HEK293 (cell line): Measurements from ENCODE around the gene HS6ST3.

Source experiments
- CTCF ChIA-PET: fragments of 350-600 bp; formaldehyde crosslinking; extraction: SDS; loops from one replicate; lab custom pipeline; 2021; ENCODE audit warnings: antibody characterized with exemption; lab: Yijun Ruan, JAX
- POLR2A ChIA-PET: fragments of 300-600 bp; formaldehyde crosslinking; extraction: SDS; loops from one replicate; lab custom pipeline; 2020; ENCODE audit warnings: antibody characterized with exemption, inconsistent platforms; lab: Yijun Ruan, JAX
- H3K27ac ChIP-seq: fragments of 200-500 bp; sonication (Bioruptor generic); 2 replicates; pipeline ENCODE4 v1.5.1; 2014; ENCODE audit warnings: low read depth, low read length, control low read depth, inconsistent platforms; ENCODE audit errors: extremely low read depth
- H3K36me3 ChIP-seq, 2 experiments: fragments of 200-500 bp in 1 of 2; sonication (Bioruptor generic) in 1 of 2; 1 replicate in 1 of 2; 2 replicates in 1 of 2; pipeline ENCODE4 v1.5.1; 2014 to 2017; ENCODE audit warnings: inconsistent platforms in 2 of 2, low read length in 2 of 2; ENCODE audit not compliant: control insufficient read depth in 2 of 2, insufficient read depth in 1 of 2
- H3K4me1 ChIP-seq: fragments of 200-500 bp; sonication (Bioruptor generic); 2 replicates; pipeline ENCODE4 v1.5.1; 2014; ENCODE audit warnings: mild to moderate bottlenecking, low read length, inconsistent platforms; ENCODE audit not compliant: control insufficient read depth, insufficient read depth
- H3K4me3 ChIP-seq: 2 replicates; pipeline ENCODE4 v1.5.1; 2011; ENCODE audit warnings: low read depth, mild to moderate bottlenecking, control low read depth, low read length, moderate library complexity
- H3K9me3 ChIP-seq: fragments of 200-500 bp; sonication (Bioruptor generic); 2 replicates; pipeline ENCODE4 v1.5.1; 2014; ENCODE audit warnings: low read depth, low read length, inconsistent platforms; ENCODE audit not compliant: control insufficient read depth, insufficient read depth
- GLI2 ChIP-seq: fragments of 450-650 bp; formaldehyde crosslinking; IDR thresholded peaks from 2 replicates; pipeline ENCODE4; 2017; ENCODE audit warnings: missing biosample characterization, missing genetic modification characterization, low read depth, borderline replicate concordance
- SALL2 ChIP-seq: fragments of 450-650 bp; formaldehyde crosslinking; IDR thresholded peaks from 2 replicates; pipeline ENCODE4 v1.5.0; 2017; ENCODE audit warnings: missing biosample characterization, mild to moderate bottlenecking, missing genetic modification characterization, borderline replicate concordance
- SCRT2 ChIP-seq: fragments of 450-650 bp; formaldehyde crosslinking; IDR thresholded peaks from 2 replicates; pipeline ENCODE4 v1.5.1; 2016; ENCODE audit warnings: missing biosample characterization, missing genetic modification characterization
- ZEB2 ChIP-seq: fragments of 450-650 bp; formaldehyde crosslinking; IDR thresholded peaks from 2 replicates; pipeline ENCODE4 v1.5.1; 2016; ENCODE audit warnings: missing biosample characterization, missing genetic modification characterization
- ZNF211 ChIP-seq: fragments of 450-650 bp; formaldehyde crosslinking; IDR thresholded peaks from 2 replicates; pipeline ENCODE4 v1.5.1; 2016; ENCODE audit warnings: low read depth, missing biosample characterization, missing genetic modification characterization
- ZNF548 ChIP-seq: fragments of 450-650 bp; formaldehyde crosslinking; IDR thresholded peaks from 2 replicates; pipeline ENCODE4 v1.5.1; 2016; ENCODE audit warnings: missing biosample characterization, missing genetic modification characterization
- ZNF626 ChIP-seq: fragments of 450-650 bp; sonication (Bioruptor Pico); formaldehyde crosslinking; IDR thresholded peaks from 2 replicates; pipeline ENCODE4 v1.5.1; 2018; ENCODE audit warnings: missing biosample characterization, missing genetic modification characterization, inconsistent platforms
- ZNF76 ChIP-seq: fragments of 450-650 bp; formaldehyde crosslinking; IDR thresholded peaks from 2 replicates; pipeline ENCODE4; 2016; ENCODE audit warnings: low read depth, missing biosample characterization, missing genetic modification characterization, borderline replicate concordance
- ZSCAN23 ChIP-seq: fragments of 450-650 bp; formaldehyde crosslinking; IDR thresholded peaks from 2 replicates; pipeline ENCODE4 v1.5.1; 2016; ENCODE audit warnings: missing biosample characterization, missing genetic modification characterization
- TF ChIP-seq, protein P1 (sequence below): fragments of 450-650 bp; formaldehyde crosslinking; IDR thresholded peaks from 2 replicates; pipeline ENCODE4 v1.5.1; 2016; ENCODE audit warnings: missing biosample characterization, missing genetic modification characterization, borderline replicate concordance
- TF ChIP-seq, protein P2 (sequence below): fragments of 450-650 bp; formaldehyde crosslinking; IDR thresholded peaks from 2 replicates; pipeline ENCODE4 v1.5.1; 2017; ENCODE audit warnings: missing biosample characterization, missing genetic modification characterization
- TF ChIP-seq, protein P3 (sequence below): fragments of 450-650 bp; formaldehyde crosslinking; IDR thresholded peaks from 2 replicates; pipeline ENCODE4 v1.5.1; 2016; ENCODE audit warnings: missing biosample characterization, missing genetic modification characterization
- TF ChIP-seq, protein P4 (sequence below): fragments of 450-650 bp; formaldehyde crosslinking; IDR thresholded peaks from 2 replicates; pipeline ENCODE4 v1.5.1; 2016; ENCODE audit warnings: missing biosample characterization, missing genetic modification characterization

Gene HS6ST3

DNA sequence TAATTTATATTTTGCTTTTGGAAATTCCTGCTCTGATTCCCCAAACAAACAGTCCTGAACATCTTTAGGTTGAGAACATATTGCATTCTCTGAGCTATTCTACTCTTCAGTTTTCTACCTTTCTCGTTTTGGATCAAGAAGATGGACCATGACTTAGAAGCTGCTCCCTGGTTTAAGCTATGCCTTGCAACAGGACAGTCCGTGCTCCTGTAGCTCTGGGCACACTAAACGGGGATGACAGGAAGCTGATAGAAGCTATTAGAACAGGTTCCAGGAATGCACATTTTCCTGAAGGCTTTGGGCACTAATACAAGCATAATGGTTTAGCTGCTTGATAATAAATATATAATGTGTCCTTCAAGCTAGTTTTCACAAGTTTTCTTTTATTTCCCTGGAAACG is 385.2 kb downstream of the HS6ST3 start:
- ChIA-PET CTCF (interaction anchor here (0.8 kb wide), 1 partner anchor 275 kb away, joined by 3 read pairs; no protein-coding TSS in a partner anchor), POLR2A (no interaction called here)
- TF ChIP-seq, protein P1, sequence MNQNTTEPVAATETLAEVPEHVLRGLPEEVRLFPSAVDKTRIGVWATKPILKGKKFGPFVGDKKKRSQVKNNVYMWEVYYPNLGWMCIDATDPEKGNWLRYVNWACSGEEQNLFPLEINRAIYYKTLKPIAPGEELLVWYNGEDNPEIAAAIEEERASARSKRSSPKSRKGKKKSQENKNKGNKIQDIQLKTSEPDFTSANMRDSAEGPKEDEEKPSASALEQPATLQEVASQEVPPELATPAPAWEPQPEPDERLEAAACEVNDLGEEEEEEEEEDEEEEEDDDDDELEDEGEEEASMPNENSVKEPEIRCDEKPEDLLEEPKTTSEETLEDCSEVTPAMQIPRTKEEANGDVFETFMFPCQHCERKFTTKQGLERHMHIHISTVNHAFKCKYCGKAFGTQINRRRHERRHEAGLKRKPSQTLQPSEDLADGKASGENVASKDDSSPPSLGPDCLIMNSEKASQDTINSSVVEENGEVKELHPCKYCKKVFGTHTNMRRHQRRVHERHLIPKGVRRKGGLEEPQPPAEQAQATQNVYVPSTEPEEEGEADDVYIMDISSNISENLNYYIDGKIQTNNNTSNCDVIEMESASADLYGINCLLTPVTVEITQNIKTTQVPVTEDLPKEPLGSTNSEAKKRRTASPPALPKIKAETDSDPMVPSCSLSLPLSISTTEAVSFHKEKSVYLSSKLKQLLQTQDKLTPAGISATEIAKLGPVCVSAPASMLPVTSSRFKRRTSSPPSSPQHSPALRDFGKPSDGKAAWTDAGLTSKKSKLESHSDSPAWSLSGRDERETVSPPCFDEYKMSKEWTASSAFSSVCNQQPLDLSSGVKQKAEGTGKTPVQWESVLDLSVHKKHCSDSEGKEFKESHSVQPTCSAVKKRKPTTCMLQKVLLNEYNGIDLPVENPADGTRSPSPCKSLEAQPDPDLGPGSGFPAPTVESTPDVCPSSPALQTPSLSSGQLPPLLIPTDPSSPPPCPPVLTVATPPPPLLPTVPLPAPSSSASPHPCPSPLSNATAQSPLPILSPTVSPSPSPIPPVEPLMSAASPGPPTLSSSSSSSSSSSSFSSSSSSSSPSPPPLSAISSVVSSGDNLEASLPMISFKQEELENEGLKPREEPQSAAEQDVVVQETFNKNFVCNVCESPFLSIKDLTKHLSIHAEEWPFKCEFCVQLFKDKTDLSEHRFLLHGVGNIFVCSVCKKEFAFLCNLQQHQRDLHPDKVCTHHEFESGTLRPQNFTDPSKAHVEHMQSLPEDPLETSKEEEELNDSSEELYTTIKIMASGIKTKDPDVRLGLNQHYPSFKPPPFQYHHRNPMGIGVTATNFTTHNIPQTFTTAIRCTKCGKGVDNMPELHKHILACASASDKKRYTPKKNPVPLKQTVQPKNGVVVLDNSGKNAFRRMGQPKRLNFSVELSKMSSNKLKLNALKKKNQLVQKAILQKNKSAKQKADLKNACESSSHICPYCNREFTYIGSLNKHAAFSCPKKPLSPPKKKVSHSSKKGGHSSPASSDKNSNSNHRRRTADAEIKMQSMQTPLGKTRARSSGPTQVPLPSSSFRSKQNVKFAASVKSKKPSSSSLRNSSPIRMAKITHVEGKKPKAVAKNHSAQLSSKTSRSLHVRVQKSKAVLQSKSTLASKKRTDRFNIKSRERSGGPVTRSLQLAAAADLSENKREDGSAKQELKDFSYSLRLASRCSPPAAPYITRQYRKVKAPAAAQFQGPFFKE (tag by site-specific recombination), result no peak
- TF ChIP-seq ZNF548 (tag by site-specific recombination), result no peak
- TF ChIP-seq, protein P2, sequence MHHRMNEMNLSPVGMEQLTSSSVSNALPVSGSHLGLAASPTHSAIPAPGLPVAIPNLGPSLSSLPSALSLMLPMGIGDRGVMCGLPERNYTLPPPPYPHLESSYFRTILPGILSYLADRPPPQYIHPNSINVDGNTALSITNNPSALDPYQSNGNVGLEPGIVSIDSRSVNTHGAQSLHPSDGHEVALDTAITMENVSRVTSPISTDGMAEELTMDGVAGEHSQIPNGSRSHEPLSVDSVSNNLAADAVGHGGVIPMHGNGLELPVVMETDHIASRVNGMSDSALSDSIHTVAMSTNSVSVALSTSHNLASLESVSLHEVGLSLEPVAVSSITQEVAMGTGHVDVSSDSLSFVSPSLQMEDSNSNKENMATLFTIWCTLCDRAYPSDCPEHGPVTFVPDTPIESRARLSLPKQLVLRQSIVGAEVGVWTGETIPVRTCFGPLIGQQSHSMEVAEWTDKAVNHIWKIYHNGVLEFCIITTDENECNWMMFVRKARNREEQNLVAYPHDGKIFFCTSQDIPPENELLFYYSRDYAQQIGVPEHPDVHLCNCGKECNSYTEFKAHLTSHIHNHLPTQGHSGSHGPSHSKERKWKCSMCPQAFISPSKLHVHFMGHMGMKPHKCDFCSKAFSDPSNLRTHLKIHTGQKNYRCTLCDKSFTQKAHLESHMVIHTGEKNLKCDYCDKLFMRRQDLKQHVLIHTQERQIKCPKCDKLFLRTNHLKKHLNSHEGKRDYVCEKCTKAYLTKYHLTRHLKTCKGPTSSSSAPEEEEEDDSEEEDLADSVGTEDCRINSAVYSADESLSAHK, result no peak
- TF ChIP-seq, protein P3, sequence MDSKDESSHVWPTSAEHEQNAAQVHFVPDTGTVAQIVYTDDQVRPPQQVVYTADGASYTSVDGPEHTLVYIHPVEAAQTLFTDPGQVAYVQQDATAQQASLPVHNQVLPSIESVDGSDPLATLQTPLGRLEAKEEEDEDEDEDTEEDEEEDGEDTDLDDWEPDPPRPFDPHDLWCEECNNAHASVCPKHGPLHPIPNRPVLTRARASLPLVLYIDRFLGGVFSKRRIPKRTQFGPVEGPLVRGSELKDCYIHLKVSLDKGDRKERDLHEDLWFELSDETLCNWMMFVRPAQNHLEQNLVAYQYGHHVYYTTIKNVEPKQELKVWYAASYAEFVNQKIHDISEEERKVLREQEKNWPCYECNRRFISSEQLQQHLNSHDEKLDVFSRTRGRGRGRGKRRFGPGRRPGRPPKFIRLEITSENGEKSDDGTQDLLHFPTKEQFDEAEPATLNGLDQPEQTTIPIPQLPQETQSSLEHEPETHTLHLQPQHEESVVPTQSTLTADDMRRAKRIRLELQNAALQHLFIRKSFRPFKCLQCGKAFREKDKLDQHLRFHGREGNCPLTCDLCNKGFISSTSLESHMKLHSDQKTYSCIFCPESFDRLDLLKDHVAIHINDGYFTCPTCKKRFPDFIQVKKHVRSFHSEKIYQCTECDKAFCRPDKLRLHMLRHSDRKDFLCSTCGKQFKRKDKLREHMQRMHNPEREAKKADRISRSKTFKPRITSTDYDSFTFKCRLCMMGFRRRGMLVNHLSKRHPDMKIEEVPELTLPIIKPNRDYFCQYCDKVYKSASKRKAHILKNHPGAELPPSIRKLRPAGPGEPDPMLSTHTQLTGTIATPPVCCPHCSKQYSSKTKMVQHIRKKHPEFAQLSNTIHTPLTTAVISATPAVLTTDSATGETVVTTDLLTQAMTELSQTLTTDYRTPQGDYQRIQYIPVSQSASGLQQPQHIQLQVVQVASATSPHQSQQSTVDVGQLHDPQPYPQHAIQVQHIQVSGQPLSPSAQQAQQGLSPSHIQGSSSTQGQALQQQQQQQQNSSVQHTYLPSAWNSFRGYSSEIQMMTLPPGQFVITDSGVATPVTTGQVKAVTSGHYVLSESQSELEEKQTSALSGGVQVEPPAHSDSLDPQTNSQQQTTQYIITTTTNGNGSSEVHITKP (tag by site-specific recombination), result no peak
- no peak for TF ChIP-seq GLI2 (tag by site-specific recombination)
- no peak for TF ChIP-seq ZNF211 (tag by site-specific recombination)
- no peak for TF ChIP-seq ZNF76 (tag by site-specific recombination)
- TF ChIP-seq ZNF626, result no peak
- TF ChIP-seq ZEB2 (tag by site-specific recombination), result no peak
- no peak for TF ChIP-seq SCRT2 (tag by site-specific recombination)
- TF ChIP-seq ZSCAN23 (tag by site-specific recombination), result no peak
- TF ChIP-seq SALL2 (tag by site-specific recombination), result no peak
- TF ChIP-seq, protein P4, sequence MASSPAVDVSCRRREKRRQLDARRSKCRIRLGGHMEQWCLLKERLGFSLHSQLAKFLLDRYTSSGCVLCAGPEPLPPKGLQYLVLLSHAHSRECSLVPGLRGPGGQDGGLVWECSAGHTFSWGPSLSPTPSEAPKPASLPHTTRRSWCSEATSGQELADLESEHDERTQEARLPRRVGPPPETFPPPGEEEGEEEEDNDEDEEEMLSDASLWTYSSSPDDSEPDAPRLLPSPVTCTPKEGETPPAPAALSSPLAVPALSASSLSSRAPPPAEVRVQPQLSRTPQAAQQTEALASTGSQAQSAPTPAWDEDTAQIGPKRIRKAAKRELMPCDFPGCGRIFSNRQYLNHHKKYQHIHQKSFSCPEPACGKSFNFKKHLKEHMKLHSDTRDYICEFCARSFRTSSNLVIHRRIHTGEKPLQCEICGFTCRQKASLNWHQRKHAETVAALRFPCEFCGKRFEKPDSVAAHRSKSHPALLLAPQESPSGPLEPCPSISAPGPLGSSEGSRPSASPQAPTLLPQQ, result no peak
- no peak overlapping the region for H3K27ac ChIP-seq
- H3K4me1 ChIP-seq, result no peaks in the 10 kb centered on the region
- no peak overlapping the region for H3K4me3 ChIP-seq
- no peaks in the 10 kb centered on the region for H3K9me3 ChIP-seq
- H3K36me3 ChIP-seq, result no peaks in the 10 kb centered on the region
